SKM-1 (cell line): ENCODE data around the gene DLK2.
A peak's percentile ranks its signal among the peaks of the same experiment; 100 is the strongest.
"Not testable (repeated sequence)": the region's sequence is repeated elsewhere in the genome, so short reads cannot be mapped to it uniquely, and the experiment has no call there.

Experiments used
- DNase-seq: peaks from one replicate; lab custom pipeline; 2025; ENCODE audit not compliant: unreplicated experiment; lab: John Stamatoyannopoulos, UW

The DLK2 gene

DNA sequence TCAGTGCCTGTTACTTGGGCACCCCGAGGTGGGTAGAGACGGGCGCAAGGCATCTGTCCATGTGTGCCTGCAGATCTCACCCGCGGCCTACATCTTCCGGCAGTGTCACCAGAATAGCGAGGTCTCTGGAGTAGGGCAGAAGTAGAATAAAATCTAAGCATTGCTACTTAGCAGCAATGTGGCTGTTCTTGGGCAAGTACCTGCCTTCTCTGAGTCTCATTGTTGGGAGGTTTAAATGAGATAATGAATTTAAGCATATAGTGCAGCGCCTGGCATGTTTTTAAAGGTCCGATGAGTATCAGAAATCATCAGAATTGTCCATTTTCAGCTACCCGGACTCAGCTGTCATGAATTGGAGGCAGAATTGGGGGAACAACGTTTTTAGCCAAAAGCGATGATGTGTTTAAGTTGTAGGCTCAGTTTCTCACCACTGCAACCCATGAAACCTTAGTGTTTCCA, 27.2 kb downstream of the DLK2 start:
- DNase-seq: no peak

DNA sequence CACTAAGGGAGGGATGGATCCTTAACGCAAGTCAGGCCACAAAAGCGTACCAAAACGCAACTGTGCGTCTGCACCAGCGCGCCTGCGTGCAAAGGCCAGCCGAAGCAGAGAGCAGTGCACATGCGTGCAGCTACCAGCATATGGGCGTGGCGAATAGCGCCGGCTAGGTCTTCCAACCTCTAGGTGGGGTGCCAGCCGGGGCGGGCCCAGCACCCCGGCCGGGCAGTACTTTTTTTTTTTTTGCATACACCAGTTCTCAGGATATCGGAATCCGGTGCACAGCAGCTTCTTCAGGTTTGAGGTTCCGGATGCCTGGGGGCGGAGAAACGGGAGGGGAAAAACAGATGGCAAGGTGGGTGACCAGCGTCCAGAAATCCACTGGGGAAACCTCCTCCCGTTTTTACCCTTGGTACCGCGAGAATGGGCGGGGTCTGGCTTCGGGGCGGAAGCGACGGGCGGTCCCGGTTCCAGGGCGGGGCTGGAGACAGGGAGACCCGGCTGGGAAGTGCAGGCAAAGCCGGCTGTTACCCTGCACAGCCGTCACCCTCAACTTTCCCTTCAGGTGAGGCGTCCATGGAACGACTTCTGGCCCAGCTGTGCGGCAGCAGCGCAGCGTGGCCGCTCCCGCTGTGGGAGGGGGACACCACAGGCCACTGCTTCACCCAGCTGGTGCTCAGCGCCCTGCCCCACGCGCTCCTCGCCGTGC, 27.8 kb downstream of the DLK2 start, which contains the start of gene ABCC10:
Gene ABCC10 (plus strand): TSS at position 136 of the 706 bp plus-strand sequence. CDS start 438 bp downstream, at position 574.
- peak; percentile 90 for DNase-seq

DNA sequence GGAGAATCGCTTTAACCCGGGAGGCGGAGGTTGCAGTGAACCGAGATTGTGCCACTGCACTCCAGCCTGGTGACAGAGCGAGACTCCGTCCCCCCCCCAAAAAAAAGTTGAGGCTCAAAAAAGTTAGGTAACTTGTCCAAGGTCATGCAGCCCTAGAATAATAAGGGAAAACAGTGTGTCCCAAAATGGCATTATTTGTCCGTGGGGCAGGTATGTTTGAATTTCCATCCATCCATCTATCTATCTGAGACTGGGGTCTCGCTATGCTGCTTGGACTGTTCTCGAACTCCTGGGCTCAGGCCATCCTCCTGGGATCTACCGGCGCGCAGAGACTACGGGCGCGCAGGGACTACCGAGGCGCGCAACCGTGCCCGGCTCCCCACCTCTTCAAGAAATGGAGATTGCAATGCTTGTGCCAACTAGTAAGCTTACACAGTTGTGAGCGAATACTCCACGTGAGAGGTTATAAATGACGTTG, 28.4 kb downstream of the DLK2 start:
- DNase-seq: no peak

DNA sequence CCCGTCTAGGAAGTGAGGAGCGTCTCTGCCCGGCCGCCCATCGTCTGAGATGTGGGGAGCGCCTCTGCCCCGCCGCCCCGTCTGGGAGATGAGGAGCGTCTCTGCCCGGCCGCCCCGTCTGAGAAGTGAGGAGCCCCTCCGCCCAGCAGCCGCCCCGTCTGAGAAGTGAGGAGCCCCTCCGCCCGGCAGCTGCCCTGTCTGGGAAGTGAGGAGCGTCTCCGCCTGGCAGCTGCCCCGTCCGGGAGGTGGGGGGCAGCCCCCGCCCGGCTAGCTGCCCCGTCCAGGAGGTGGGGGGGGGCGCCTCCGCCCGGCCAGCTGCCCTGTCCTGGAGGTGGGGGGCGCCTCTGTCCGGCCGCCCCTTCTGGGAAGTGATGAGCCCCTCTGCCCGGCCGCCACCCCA, 30.3 kb downstream of the DLK2 start:
- DNase-seq: not testable (repeated sequence)

DNA sequence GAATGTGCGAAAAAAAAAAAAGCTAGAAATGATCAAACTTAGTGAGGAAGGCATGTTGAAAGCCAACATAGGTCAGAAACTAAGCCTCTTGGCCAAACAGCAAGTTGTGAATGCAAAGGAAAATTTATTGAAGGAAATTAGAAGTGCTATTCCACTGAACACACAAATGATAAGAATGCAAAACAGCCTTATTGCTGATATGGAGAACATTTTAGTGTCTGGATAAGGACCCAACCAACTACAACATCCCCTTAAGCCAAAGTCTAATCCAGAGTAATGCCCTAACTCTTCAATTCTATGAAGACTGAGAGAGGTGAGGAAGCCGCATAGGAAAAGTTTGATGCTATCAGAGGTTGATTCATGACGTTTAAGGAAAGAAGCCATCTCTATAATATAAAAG, 33.5 kb downstream of the DLK2 start:
- DNase-seq: no peak

DNA sequence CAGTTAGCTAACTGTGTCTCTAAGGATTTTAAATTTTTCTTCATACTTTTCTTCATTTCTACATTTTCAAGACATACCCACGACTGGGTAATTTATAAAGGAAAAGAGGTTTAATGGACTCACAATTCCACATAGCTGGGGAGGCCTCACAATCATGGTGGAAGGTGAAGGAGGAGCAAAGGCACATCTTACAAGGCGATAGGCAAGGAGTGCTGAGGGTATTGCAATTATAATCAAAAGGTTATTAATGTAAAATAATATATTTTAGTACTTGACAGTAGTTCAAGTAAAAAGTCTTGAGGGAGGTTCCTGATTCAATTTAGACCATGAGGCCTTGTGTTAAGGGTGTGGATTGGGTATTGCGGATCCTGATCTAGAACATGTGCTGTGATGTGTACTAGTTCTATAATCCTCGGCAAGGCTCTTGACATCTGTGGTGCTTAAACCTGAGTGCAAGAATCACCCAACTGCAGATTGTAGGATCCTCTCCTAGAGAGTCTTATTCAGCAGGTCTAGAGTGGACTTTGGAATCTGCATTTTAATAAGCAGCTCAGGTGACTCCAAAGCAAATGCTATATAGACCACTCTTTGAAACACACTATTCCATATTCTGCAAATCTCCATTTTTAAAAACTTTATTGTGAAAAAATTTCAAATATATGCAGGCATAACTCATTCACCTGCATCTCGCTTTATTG, 35.2 kb downstream of the DLK2 start:
- DNase-seq: no peak

DNA sequence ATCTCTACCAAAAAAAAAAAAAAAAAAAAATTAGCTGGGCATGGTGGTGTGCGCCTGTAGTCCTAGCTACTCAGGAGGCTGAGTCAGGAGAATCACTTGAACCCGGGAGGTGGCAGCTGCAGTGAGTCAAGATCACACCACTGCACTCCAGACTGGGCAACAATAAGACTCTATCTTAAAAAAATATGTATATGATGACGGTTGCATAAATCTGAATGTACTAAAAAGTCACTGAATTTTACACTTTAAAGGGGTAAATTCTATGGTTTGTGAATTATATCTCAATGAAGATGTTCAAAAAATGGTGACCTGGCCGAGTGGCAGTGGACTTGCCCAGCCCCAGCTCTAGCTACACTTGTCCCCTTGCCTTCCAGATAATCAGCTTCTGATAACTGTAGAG, 38.4 kb downstream of the DLK2 start:
- no peak for DNase-seq

DNA sequence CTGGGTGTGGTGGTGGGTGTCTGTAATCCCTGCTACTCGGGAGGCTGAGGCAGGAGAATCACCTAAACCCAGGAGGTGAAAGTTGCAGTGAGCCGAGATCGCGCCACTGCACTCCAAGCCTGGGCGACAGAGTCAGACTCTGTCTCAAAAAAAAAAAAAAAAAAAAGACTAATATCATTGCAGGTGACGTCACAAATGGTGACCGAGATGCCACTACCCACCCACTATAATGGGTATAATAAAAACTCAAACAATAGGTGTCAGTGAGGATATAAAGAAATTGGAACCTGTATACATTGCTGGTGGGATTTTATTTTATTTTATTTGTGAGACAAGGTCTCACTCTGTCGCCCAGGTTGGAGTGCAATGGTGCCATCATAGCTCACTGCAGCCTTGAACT, 40.1 kb downstream of the DLK2 start:
- not testable (repeated sequence) for DNase-seq

DNA sequence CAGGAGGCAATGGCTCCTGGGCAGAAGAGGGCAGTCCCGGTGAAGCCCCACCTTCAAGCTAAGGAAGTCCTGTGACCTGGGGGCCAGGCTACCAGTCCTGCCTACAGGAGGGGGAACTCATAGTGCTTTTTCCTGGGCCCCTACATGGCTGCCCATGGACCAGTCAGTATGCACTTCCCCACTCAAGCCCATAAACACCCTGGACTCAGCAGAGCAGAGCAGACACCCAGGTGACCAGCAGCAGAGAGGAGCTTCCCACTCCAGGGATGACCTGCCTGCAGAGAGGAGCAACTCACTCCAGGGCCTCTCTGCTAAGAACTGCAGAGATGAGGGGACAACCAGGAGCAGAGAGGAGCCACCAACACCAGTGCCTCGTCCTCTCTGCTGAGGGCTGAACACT, 42.3 kb downstream of the DLK2 start:
- DNase-seq: no peak

DNA sequence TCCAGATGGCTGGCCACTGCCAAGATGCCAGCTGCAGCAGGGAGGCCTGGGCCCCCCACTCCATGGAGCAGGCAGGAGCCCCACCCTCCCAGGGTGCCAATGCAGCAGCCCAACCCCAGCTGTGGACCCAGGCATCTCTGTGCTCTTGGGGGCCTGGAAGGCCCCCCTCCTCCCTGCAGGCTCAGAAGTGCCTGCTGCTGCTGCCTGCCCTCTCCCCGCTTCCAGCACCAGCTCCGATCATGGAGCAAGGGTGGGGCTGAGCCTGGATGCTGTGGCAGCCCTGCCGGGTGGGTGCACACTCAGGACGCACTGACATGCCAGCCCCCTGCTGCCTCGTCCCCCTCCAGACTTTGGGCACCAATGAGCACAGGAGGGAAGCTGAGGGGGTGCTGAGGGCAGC, 42.8 kb downstream of the DLK2 start:
- DNase-seq: no peak

DNA sequence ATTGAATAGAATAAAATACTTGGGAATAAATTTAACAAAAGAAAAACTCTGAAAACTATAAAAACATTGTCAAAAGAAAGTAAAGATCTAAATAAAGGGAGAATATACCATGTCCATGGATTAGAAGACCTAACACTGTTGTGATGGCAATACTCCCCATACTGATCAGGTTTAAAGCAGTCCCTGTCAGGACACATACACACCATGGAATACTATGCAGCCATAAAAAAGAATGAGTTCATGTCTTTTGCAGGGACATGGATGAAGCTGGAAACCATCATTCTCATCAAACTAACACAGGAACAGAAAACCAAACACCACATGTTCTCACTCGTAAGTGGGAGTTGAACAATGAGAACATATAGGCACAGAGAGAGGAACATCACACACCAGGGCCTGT, 44.6 kb downstream of the DLK2 start:
- not testable (repeated sequence) for DNase-seq

DNA sequence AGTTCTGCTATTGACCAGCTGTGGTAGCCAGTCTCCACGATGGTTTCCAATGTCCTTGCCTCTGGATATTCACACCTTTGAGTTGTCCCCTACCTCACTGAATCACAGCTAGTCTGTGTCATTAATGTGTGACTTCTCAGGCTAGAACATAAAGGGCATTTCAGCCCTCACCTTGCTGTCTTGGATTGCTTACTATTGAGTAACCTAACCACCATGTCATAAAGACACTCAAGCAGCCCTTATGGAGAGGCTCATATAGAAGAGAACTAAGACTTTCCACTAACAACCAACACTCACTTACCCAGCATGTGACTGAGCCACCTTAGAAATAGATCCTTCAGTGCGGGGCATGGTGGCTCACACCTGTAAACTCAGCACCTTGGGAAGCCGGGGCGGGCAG, 47.1 kb downstream of the DLK2 start:
- DNase-seq: no peak

DNA sequence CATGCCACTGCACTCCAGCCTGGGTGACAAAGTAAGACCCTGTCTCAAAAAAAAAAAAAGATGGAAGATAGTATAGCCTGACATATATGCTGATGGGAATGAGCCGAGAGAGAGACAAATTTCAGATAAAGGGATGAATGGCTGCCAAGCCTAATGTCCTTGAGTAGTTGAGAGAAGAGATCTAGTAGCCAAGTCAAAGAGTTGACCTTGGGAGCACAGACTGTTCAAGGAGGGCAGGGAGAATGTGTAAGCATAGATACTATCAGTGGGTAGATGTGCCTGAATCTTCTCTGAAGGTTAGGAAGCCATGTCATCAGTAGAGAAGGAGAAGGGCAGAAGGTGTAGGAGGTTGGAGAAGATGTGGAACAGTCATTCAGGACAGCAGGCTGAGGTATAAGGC, 48.1 kb downstream of the DLK2 start:
- no peak for DNase-seq

DNA sequence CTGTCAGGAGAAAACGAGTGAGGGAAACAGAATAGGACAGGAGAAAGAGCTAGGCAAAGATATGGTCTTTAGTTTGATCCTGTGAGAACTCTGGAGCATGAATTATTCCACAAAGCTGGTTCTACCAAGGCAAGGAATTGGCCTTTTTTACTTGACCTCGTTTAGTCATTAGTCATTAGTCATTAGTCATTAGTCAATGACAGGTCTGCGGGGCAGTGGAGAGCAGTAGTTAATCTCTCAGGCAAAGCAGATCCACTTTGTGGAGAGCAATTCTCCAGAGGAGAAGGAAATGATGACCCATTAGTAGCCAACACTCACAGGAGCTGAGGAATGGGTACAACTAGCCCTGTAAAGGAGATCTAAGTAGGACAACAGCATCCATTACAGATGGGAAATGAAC, 50.0 kb downstream of the DLK2 start:
- DNase-seq: no peak

DNA sequence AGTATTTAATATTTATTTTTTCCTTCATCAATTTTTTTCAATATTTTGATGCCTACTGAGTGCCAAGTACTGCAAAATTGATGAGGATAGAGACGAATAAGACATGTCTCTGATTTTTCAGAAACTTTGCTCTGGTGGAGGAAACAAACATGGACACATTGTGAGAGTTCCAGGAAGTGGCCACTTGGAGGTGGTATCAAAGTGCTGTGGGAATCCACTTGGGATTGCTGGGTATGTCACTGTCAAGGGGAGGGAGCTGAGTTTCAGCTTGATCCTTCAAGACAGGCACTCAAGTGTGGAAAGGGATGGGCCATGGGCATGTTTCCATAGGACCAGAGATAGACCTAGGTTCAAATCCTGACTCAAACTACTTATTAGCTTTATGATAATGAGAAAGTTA, 52.5 kb downstream of the DLK2 start:
- DNase-seq: no peak

DNA sequence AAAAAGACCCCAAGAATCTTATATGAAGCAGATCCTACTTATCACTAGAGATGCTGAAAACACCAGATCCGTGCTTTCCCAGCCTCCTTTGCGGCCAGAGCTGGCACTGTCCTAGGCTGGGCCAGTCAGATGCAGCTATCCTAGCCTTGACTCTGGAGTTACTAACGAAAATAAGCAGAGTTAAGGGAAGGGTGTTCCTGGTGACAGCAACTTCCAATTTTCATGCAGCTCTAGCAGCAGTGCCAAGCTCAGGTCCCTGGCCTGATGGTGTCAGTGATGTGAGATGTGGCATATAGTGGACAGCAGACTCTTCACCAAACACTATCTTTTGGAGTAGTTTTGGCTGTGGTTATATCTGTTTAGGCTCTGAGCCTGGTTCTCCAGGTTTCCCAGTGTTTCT, 53.6 kb downstream of the DLK2 start:
- DNase-seq: no peak
